SK-N-SH treated with all-trans-retinoic acid at 6 μM for 48 hours (cell line): ENCODE measurements around the gene SORD.
"Not testable (repeated sequence)": the region's sequence is repeated elsewhere in the genome, so short reads cannot be mapped to it uniquely, and the experiment has no call there.

Experiments used
- ARNTL ChIP-seq: fragments of 450-650 bp; formaldehyde crosslinking; IDR thresholded peaks from 2 replicates; pipeline ENCODE4 v1.5.0; 2020; ENCODE audit warnings: low read depth, mild to moderate bottlenecking, moderate library complexity, borderline replicate concordance
- CSDC2 ChIP-seq: fragments of 250-450 bp; sonication (Bioruptor Pico); IDR thresholded peaks from 2 replicates; pipeline ENCODE4 v1.5.0; 2020; ENCODE audit warnings: mild to moderate bottlenecking, moderate library complexity
- ISL1 ChIP-seq: fragments of 250-450 bp; sonication (Bioruptor Pico); IDR thresholded peaks from 2 replicates; pipeline ENCODE4 v2.1.2; 2022; ENCODE audit warnings: mild to moderate bottlenecking, moderate library complexity
- PPARA ChIP-seq: fragments of 250-450 bp; sonication (Bioruptor Pico); IDR thresholded peaks from 2 replicates; pipeline ENCODE4 v1.5.0; 2020; ENCODE audit warnings: mild to moderate bottlenecking, borderline replicate concordance
- RARB ChIP-seq: fragments of 250-450 bp; sonication (Bioruptor Pico); IDR thresholded peaks from 2 replicates; pipeline ENCODE4 v1.8.0; 2021; ENCODE audit warnings: mild to moderate bottlenecking, moderate library complexity
- ZC3H10 ChIP-seq: fragments of 250-450 bp; sonication (Bioruptor Pico); IDR thresholded peaks from 2 replicates; pipeline ENCODE4 v1.5.1; 2021; ENCODE audit warnings: mild to moderate bottlenecking, moderate library complexity
- ZFP3 ChIP-seq: fragments of 250-450 bp; sonication (Bioruptor Pico); IDR thresholded peaks from 2 replicates; pipeline ENCODE4 v1.5.0; 2020; ENCODE audit warnings: mild to moderate bottlenecking, moderate library complexity
- ZFP30 ChIP-seq: fragments of 450-650 bp; formaldehyde crosslinking; IDR thresholded peaks from 2 replicates; pipeline ENCODE4 v1.5.0; 2022; ENCODE audit warnings: mild to moderate bottlenecking, moderate library complexity
- TF ChIP-seq, protein P1 (sequence below): fragments of 250-450 bp; sonication (Bioruptor Pico); IDR thresholded peaks from 2 replicates; pipeline ENCODE4 v1.8.0; 2021; ENCODE audit warnings: low read depth, mild to moderate bottlenecking, moderate library complexity, borderline replicate concordance

DNA sequence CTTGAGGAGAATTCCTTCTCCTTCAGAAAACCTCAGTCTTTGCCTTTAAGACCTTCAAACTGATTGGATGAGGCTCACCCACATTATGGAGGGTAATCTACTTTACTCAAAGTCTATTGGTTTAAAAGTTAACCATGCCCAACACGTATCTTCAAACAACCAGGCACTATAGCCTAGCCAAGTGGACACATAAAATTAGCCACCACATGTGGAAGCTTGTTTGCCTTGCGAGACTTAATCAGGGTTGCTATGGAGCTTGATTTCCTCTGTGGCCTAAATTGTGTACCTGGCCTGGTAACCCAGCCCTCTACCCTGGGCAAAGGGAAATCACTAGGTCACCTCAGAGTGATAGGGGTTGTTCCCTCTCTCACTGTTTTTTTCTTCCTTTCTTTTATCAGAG lies 19.9 kb downstream of the SORD start:
- not testable (repeated sequence) for TF ChIP-seq ISL1 (CRISPR knock-in tag); ZFP3; CSDC2 (CRISPR knock-in tag); ZFP30 (CRISPR knock-in tag); RARB (CRISPR knock-in tag); ZC3H10 (CRISPR knock-in tag); PPARA (CRISPR knock-in tag); ARNTL (CRISPR knock-in tag)
- TF ChIP-seq, protein P1, sequence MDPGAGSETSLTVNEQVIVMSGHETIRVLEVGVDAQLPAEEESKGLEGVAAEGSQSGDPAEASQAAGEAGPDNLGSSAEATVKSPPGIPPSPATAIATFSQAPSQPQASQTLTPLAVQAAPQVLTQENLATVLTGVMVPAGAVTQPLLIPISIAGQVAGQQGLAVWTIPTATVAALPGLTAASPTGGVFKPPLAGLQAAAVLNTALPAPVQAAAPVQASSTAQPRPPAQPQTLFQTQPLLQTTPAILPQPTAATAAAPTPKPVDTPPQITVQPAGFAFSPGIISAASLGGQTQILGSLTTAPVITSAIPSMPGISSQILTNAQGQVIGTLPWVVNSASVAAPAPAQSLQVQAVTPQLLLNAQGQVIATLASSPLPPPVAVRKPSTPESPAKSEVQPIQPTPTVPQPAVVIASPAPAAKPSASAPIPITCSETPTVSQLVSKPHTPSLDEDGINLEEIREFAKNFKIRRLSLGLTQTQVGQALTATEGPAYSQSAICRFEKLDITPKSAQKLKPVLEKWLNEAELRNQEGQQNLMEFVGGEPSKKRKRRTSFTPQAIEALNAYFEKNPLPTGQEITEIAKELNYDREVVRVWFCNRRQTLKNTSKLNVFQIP (CRISPR knock-in tag): not testable (repeated sequence)
